Left lung (tissue), 10 donors: Measurements from ENCODE around the gene SUSD6. TPM values are rescaled to one million over a fixed set of nuclear protein-coding genes. Genes with fewer than 3 reads are reported as not detected.
"Not testable (repeated sequence)": the region's sequence is repeated elsewhere in the genome, so short reads cannot be mapped to it uniquely, and the experiment has no call there.

ENCODE experiments used
- ATAC-seq: fragments of 200-7000 bp; cut with Tn5 transposase; one replicate; pipeline ENCODE4 v1.9.1; 2020; ENCODE audit warnings: moderate library complexity
- DNase-seq, 4 donors: peaks; one replicate each; pipeline ENCODE4 v3.0.0-alpha.2; 2013 to 2020
- H3K27ac ChIP-seq, 2 donors: fragments of 200-600 bp; sonication (generic) in 1 of 2; one replicate each; pipeline versions ENCODE4 v1.5.0 to v1.8.0; 2020 to 2021
- H3K27me3 ChIP-seq, 2 donors: fragments of 200-600 bp; sonication (generic) in 1 of 2; one replicate each; pipeline versions ENCODE4 v1.5.0 to v1.8.0; 2020 to 2021
- H3K36me3 ChIP-seq, 2 donors: fragments of 200-600 bp; sonication (generic) in 1 of 2; one replicate each; pipeline versions ENCODE4 v1.5.0 to v1.8.0; 2020 to 2021
- H3K4me1 ChIP-seq, 2 donors: fragments of 200-600 bp; one replicate each; pipeline ENCODE4 v1.8.0; 2021
- H3K4me3 ChIP-seq, 2 donors: fragments of 200-600 bp; sonication (generic) in 1 of 2; one replicate each; pipeline versions ENCODE4 v1.5.0 to v1.8.0; 2020 to 2021; ENCODE audit warnings: mild to moderate bottlenecking in 1 of 2
- H3K9me3 ChIP-seq, 2 donors: fragments of 200-600 bp; sonication (generic) in 1 of 2; one replicate each; pipeline versions ENCODE4 v1.5.0 to v1.8.0; 2020 to 2021
- intact Hi-C, 2 donors: fragments of 100-400 bp; cut with DNase I; formaldehyde crosslinking; loops; one replicate each; pipeline versions ENCODE4 v1.11.2 to v1.14.2; 2022
- polyA plus RNA-seq, 6 donors: library from polyadenylated mRNA; unstranded; fragments of 120-200 nt; gene quantifications; one replicate each; pipeline ENCODE4 v1.2.1, GENCODE V29; 2013; ENCODE audit not compliant: insufficient read length in 6 of 6
- total RNA-seq, 2 donors: library from RNA; stranded (reverse); fragmentation: NEBNext Ultra II Directional; extraction: Animal tissue kit (Norgen Biotek cat#: 25700); gene quantifications; one replicate each; pipeline ENCODE4 v1.2.1, GENCODE V29; 2021
- TF ChIP-seq, protein P1 (sequence below), 2 donors: fragments of 200-600 bp; sonication (generic) in 1 of 2; IDR thresholded peaks; one replicate each; pipeline versions ENCODE4 v1.5.0 to v1.8.0; 2021; ENCODE audit warnings: antibody characterized with exemption in 2 of 2
- donor health status: DM: no; HTN: yes; CAD: no.
- donor health status: DM: no; HTN: no; CAD: no.

The SUSD6 gene
- total and polyA plus RNA-seq, 8 donors = 27.7 to 77.4 (median 31.3) TPM

DNA sequence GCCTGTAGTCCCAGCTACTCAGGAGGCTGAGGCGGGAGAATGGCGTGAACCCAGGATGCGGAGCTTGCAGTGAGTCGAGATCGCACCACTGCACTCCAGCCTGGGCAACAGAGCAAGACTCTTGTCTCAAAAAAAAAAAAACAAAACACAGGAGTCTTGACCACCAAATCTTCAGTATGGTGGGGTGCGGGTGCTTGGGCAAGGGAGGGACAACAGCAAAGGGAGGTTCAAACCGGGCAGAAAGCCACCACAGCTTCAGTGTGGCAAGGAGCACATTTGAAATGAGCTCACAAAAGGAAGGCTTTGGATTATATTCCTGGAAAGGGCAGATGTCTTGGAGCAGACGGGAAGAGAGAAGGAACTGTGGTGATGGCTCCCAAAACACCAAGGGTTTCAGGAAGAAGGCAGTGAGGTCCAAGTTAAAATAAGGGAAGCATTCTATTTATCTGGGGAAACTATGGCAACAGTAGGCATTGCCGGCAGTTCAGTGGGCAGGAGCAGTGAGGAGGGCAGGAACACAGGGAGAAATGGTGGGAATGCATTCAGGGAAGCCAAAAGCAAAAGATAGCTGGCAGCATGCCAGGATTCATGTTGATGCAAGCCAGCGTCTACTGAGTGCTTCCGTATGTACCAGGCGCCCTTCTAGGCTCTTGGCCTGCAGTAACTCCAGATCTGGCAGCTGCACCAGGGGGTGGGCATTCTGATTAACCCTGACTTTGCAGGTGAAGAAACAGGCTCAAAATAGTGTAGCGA, 104.5 kb downstream of the SUSD6 start:
- TF ChIP-seq, protein P1, sequence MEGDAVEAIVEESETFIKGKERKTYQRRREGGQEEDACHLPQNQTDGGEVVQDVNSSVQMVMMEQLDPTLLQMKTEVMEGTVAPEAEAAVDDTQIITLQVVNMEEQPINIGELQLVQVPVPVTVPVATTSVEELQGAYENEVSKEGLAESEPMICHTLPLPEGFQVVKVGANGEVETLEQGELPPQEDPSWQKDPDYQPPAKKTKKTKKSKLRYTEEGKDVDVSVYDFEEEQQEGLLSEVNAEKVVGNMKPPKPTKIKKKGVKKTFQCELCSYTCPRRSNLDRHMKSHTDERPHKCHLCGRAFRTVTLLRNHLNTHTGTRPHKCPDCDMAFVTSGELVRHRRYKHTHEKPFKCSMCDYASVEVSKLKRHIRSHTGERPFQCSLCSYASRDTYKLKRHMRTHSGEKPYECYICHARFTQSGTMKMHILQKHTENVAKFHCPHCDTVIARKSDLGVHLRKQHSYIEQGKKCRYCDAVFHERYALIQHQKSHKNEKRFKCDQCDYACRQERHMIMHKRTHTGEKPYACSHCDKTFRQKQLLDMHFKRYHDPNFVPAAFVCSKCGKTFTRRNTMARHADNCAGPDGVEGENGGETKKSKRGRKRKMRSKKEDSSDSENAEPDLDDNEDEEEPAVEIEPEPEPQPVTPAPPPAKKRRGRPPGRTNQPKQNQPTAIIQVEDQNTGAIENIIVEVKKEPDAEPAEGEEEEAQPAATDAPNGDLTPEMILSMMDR (IDR thresholded peaks at IDR 0.05) = no peak
- H3K27ac ChIP-seq = peak overlapping the region; percentile 60 to 86
- no peak overlapping the region for H3K4me3 ChIP-seq
- peaks cover 0 to 34% of the 10 kb centered on the region in 2 donors for H3K36me3 ChIP-seq
- peaks cover 54 to 100% of the 10 kb centered on the region in 2 donors for H3K4me1 ChIP-seq
- intact Hi-C loops = no loop called here
- DNase-seq (peak in 3 of 4 donors; percentile 71 to 89 (median 84)), ATAC-seq (peak; percentile 2)
- H3K9me3 ChIP-seq = no peaks in the 10 kb centered on the region
- no peaks in the 10 kb centered on the region for H3K27me3 ChIP-seq

DNA sequence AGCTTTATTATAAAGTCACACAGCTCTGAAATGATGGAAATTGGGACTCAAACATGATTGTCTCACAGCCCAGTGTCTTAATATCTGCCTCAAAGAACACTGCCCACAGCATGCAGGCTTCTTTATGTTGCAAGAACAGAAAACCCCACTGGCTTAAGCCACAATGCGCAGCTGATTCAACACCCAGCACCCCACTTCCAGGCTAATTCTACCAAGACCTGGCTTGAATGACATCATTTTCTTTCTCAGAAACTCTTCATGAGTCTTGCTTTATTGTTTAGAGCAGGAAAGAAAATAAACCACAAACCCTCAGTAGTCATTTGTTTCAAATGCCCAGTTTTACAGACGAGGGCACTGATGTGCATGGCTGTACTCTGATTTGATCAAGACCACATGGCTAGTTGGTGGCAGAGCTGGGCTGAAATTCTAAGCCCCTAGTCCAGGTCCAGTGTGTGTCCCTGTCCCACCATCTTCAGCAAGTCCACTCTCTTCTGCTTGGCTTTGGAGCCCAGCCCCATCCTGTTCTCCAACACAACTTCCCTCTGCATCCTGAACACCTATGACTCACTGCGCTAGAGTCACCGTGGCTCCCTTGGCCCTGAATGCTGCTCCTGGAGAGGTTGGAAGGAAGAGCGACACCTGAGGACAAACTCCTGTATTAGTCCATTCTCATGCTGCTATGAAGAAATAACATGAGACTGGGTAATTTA, 105.2 kb downstream of the SUSD6 start:
- Histone ChIP-seq H3K9me3 (no peaks in the 10 kb centered on the region), H3K27me3 (no peaks in the 10 kb centered on the region), H3K27ac (peak overlapping the region; percentile 60 to 86), H3K36me3 (peaks cover 0 to 27% of the 10 kb centered on the region in 2 donors), H3K4me1 (peaks cover 47 to 94% of the 10 kb centered on the region in 2 donors), H3K4me3 (no peak overlapping the region)
- TF ChIP-seq, protein P1 (IDR thresholded peaks at IDR 0.05) = no peak
- DNase-seq (no peak), ATAC-seq (peak; percentile 4)
- intact Hi-C loops = no loop called here

DNA sequence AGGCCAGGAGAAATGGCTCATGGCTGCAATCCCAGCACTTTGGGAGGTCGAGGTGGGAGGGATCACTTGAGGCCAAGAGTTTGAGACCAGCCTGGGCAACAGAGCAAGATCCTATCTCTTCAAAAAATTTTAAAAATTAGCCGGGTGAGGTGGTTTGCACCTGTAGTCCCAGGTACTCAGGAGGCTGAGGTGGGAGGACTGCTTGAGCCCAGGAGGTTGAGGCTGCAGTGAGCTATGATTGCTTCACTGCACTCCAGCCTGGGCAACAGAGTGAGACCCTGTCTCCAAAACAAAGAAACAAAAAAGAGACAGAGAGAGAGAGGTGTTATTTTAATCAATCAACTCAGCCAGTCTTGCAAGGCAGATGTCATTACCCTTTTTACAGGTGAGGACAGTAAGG, 107.2 kb downstream of the SUSD6 start:
- Histone ChIP-seq H3K27ac (peak overlapping the region in 1 of 2 donors; percentile 73), H3K4me1 (peaks cover 27 to 75% of the 10 kb centered on the region in 2 donors), H3K36me3 (peaks cover 0 to 16% of the 10 kb centered on the region in 2 donors)
- H3K27me3 ChIP-seq, intact Hi-C loops, ATAC-seq, DNase-seq, H3K4me3 ChIP-seq, H3K9me3 ChIP-seq: not testable (repeated sequence)

DNA sequence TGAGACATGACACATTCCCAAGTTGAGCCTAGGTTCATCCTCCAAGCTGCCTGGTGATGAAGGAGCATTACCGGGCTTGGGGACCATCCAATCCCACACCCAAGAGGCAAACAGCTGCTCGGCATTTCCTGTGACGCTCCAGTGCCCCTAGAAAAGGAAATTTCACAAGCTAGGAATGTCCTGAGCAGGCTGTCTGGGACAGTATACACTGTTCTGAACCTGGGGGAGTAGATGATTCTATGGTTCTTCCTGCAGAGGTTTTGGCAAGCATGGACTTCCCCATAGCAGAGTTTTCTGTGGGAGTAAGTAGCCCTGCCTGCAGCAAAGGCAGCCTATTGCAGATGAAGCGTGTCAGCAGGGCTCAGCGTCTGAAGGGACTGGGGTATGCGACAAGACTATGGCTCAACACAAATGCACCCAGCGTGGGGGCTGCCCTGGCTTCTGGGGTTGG, 108.1 kb downstream of the SUSD6 start:
- Histone ChIP-seq H3K9me3 (no peaks in the 10 kb centered on the region), H3K27ac (peak overlapping the region in 1 of 2 donors; percentile 73), H3K4me1 (peaks cover 24 to 66% of the 10 kb centered on the region in 2 donors), H3K36me3 (peaks cover 0 to 6% of the 10 kb centered on the region in 2 donors), H3K4me3 (no peak overlapping the region), H3K27me3 (no peaks in the 10 kb centered on the region)
- TF ChIP-seq, protein P1 (IDR thresholded peaks at IDR 0.05) = no peak
- DNase-seq = peak in 1 of 4 donors; percentile 56
- intact Hi-C loops = no loop called here
- peak; percentile 70 for ATAC-seq

DNA sequence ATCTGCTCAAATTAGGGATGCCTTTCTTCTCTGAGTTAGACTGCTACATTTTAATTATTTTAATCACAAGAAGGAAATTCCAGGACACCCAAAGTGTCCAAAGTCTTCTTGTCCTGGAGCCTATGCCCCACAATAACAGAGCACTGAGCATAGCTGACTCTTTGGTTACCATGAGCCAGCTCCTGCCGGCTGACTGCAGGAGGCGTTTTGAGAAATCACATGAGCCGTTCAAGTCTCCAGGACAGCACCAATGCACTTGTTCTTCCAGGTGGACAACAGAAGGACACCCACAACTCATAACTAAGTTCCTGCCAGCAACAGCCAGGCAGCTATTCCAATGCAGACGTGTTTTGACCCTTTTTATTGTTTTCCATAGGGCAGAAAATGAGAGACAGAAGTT, 109.5 kb downstream of the SUSD6 start:
- no peaks in the 10 kb centered on the region for H3K27me3 ChIP-seq
- intact Hi-C loops = loop anchor here in 1 of 2 donors (10.0 kb wide), 1 partner anchor 126 kb away; no protein-coding TSS in a partner anchor
- H3K27ac ChIP-seq = no peak overlapping the region

More for the DNA sequence above, 109.5 kb downstream of the SUSD6 start:
- Histone ChIP-seq H3K36me3 (no peaks in the 10 kb centered on the region), H3K9me3 (no peaks in the 10 kb centered on the region), H3K4me3 (no peak overlapping the region), H3K4me1 (peaks cover 20 to 64% of the 10 kb centered on the region in 2 donors)
- DNase-seq (no peak), ATAC-seq (no peak)
- TF ChIP-seq, protein P1 (IDR thresholded peaks at IDR 0.05) = no peak
